ENCODE data around the gene HYAL4.

- peak; percentile 23 to 91 (median 74) for TF ChIP-seq CTCF (IDR thresholded peaks at IDR 0.05)
- no peak for TF ChIP-seq POLR2A (IDR thresholded peaks at IDR 0.05)
Observed at GRCh38 chr7:123797673-123798531, 47.1 kb upstream of the HYAL4 start.

All from body of pancreas (tissue), 4 donors.